Left kidney (tissue), 2 donors: ENCODE results near the gene CD109. TPM values are rescaled to one million over a fixed set of nuclear protein-coding genes. Genes with fewer than 3 reads are reported as not detected.
A peak's percentile ranks its signal among the peaks of the same experiment; 100 is the strongest.

Experiments
- DNase-seq: peaks from one replicate; pipeline ENCODE4 v3.0.0-alpha.2; 2013
- polyA plus RNA-seq: library from polyadenylated mRNA; unstranded; fragments of 120-200 nt; gene quantifications from one replicate; pipeline ENCODE4 v1.2.1, GENCODE V29; 2013; ENCODE audit not compliant: insufficient read length

CD109 gene
- polyA plus RNA-seq, 1 donor: 15.2 TPM

GRCh38 chr6:73724389-73724788 lies 28.4 kb downstream of the CD109 start:
- no peak for DNase-seq

- DNase-seq: peak; percentile 40
These were observed 29.2 kb downstream of the CD109 start for GRCh38 chr6:73725192-73725591.

- DNase-seq: no peak
These were observed 31.1 kb downstream of the CD109 start for GRCh38 chr6:73727114-73727513.

- DNase-seq: no peak
These were observed 32.7 kb downstream of the CD109 start for GRCh38 chr6:73728548-73729205.

GRCh38 chr6:73731285-73731684 lies 35.3 kb downstream of the CD109 start:
- no peak for DNase-seq

GRCh38 chr6:73732845-73733675 lies 37.1 kb downstream of the CD109 start:
- DNase-seq: peak; percentile 69

- no peak for DNase-seq
These were observed 37.8 kb downstream of the CD109 start for GRCh38 chr6:73733791-73734190.

GRCh38 chr6:73734832-73735453 lies 38.9 kb downstream of the CD109 start:
- DNase-seq: no peak

GRCh38 chr6:73738367-73739028 lies 42.5 kb downstream of the CD109 start:
- no peak for DNase-seq

GRCh38 chr6:73739096-73739495 lies 43.1 kb downstream of the CD109 start:
- DNase-seq: peak; percentile 75

GRCh38 chr6:73742433-73742832 lies 46.4 kb downstream of the CD109 start:
- DNase-seq: no peak

GRCh38 chr6:73743081-73743480 lies 47.1 kb downstream of the CD109 start:
- no peak for DNase-seq

GRCh38 chr6:73743556-73743955 lies 47.6 kb downstream of the CD109 start:
- DNase-seq: no peak

GRCh38 chr6:73746787-73747186 lies 50.8 kb downstream of the CD109 start:
- DNase-seq: no peak

- no peak for DNase-seq
These were observed 51.3 kb downstream of the CD109 start for GRCh38 chr6:73747289-73747688.

GRCh38 chr6:73752943-73753342 lies 56.9 kb downstream of the CD109 start:
- no peak for DNase-seq

- no peak for DNase-seq
These were observed 70.0 kb downstream of the CD109 start for GRCh38 chr6:73766040-73766439.

- no peak for DNase-seq
These were observed 72.6 kb downstream of the CD109 start for GRCh38 chr6:73768558-73768957.

GRCh38 chr6:73769976-73770375 lies 74.0 kb downstream of the CD109 start:
- no peak for DNase-seq

GRCh38 chr6:73774311-73774774 lies 78.3 kb downstream of the CD109 start:
- no peak for DNase-seq

GRCh38 chr6:73779943-73780342 lies 83.9 kb downstream of the CD109 start:
- no peak for DNase-seq

GRCh38 chr6:73782911-73783310 lies 86.9 kb downstream of the CD109 start:
- DNase-seq: no peak
